Common myeloid progenitor, CD34-positive (primary cell): ENCODE measurements around the gene LIMCH1.
A peak's percentile ranks its signal among the peaks of the same experiment; 100 is the strongest.

Source experiments
- CTCF ChIA-PET: fragments of 350-600 bp; sonication (Branson Sonifier 250); formaldehyde crosslinking; loops from one replicate; lab custom pipeline; 2021; ENCODE audit warnings: antibody characterized with exemption; lab: Charles Lee
- POLR2A ChIA-PET: fragments of 350-600 bp; sonication (Branson Sonifier 250); formaldehyde crosslinking; loops from one replicate; lab custom pipeline; 2021; ENCODE audit warnings: antibody characterized with exemption; lab: Charles Lee
- DNase-seq, 3 donors: peaks; one replicate each; pipeline versions ENCODE4 v3.0.0 to v3.0.0-alpha.2; 2013
- H3K27ac ChIP-seq, 2 experiments: 1 replicate in 1 of 2; 2 replicates in 1 of 2; pipeline ENCODE4 v1.7.0; 2013; ENCODE audit warnings: inconsistent platforms in 2 of 2, low read length in 2 of 2, mild to moderate bottlenecking in 2 of 2, low read depth in 1 of 2, moderate library complexity in 1 of 2; ENCODE audit not compliant: severe bottlenecking in 2 of 2, insufficient read depth in 1 of 2, poor library complexity in 1 of 2
- H3K27me3 ChIP-seq, 5 experiments: replicated peaks in 2 of 5; 1 replicate in 3 of 5; 2 replicates in 2 of 5; pipeline versions ENCODE4 v1.6.1 to v1.7.0; 2013; ENCODE audit warnings: low read length in 4 of 5, mild to moderate bottlenecking in 2 of 5, moderate library complexity in 2 of 5, inconsistent platforms in 1 of 5; ENCODE audit not compliant: insufficient read depth in 5 of 5, control insufficient read depth in 4 of 5
- H3K36me3 ChIP-seq, 4 experiments: 1 replicate in 2 of 4; 2 replicates in 2 of 4; pipeline versions ENCODE4 v1.6.1 to v1.7.0; 2013; ENCODE audit warnings: low read length in 3 of 4, control low read depth in 1 of 4, mild to moderate bottlenecking in 1 of 4; ENCODE audit not compliant: control insufficient read depth in 4 of 4, insufficient read depth in 4 of 4
- H3K4me1 ChIP-seq, 4 experiments: 1 replicate in 3 of 4; 2 replicates in 1 of 4; pipeline versions ENCODE4 v1.6.1 to v1.7.1; 2013; ENCODE audit warnings: low read length in 3 of 4, mild to moderate bottlenecking in 3 of 4, control low read depth in 1 of 4, inconsistent platforms in 1 of 4, moderate library complexity in 1 of 4; ENCODE audit not compliant: control insufficient read depth in 4 of 4, insufficient read depth in 4 of 4; ENCODE audit errors: control extremely low read depth in 1 of 4
- H3K4me3 ChIP-seq, 7 experiments: 1 replicate in 4 of 7; 2 replicates in 3 of 7; pipeline versions ENCODE4 v1.5.1 to v1.7.0; 2013; ENCODE audit warnings: mild to moderate bottlenecking in 7 of 7, low read length in 6 of 7, moderate library complexity in 6 of 7, inconsistent platforms in 2 of 7, low read depth in 2 of 7, control low read depth in 1 of 7; ENCODE audit not compliant: insufficient read depth in 4 of 7, control insufficient read depth in 1 of 7; ENCODE audit errors: extremely low read depth in 1 of 7
- H3K9me3 ChIP-seq, 5 experiments: 1 replicate in 4 of 5; 2 replicates in 1 of 5; pipeline versions ENCODE4 v1.6.1 to v1.7.1; 2013; ENCODE audit warnings: low read length in 4 of 5, mild to moderate bottlenecking in 2 of 5, inconsistent platforms in 1 of 5, low read depth in 1 of 5, moderate library complexity in 1 of 5; ENCODE audit not compliant: control insufficient read depth in 4 of 5, insufficient read depth in 2 of 5; ENCODE audit errors: control extremely low read depth in 1 of 5
- WGBS: methylation state at CpG from one replicate; pipeline ENCODE4 v1.1.5; 2013; ENCODE audit not compliant: insufficient coverage; 5-methylcytosine and 5-hydroxymethylcytosine counted together

Gene LIMCH1

GRCh38 chr4:41514766-41515481 lies 23.0 kb upstream of the LIMCH1 start:
- CTCF ChIA-PET, result interaction anchor here (1.5 kb wide), 1 partner anchor 34 kb away, joined by 3 read pairs; no protein-coding TSS in a partner anchor
- Histone ChIP-seq H3K4me3 (no peak overlapping the region), H3K36me3 (no peaks in the 10 kb centered on the region), H3K27me3 (no peaks in the 10 kb centered on the region), H3K4me1 (peaks cover 0 to 8% (median 2%) of the 10 kb centered on the region in 4 experiments), H3K9me3 (no peaks in the 10 kb centered on the region), H3K27ac (no peak overlapping the region)
- POLR2A ChIA-PET, result no interaction called here
- 97% methylated on average over 11 of the region's 14 CpGs for WGBS
- DNase-seq, result no peak

- CTCF ChIA-PET, result no interaction called here
- H3K36me3 ChIP-seq, result no peaks in the 10 kb centered on the region
Measured at GRCh38 chr4:41517121-41517520, 20.8 kb upstream of the LIMCH1 start.

GRCh38 chr4:41517747-41518146 lies 20.2 kb upstream of the LIMCH1 start:
- POLR2A ChIA-PET, result no interaction called here
- Histone ChIP-seq H3K27me3 (no peaks in the 10 kb centered on the region), H3K4me3 (no peak overlapping the region), H3K27ac (no peak overlapping the region), H3K4me1 (peaks cover 0 to 3% (median 1%) of the 10 kb centered on the region in 4 experiments), H3K9me3 (no peaks in the 10 kb centered on the region), H3K36me3 (no peaks in the 10 kb centered on the region)
- CTCF ChIA-PET, result no interaction called here
- DNase-seq, result no peak
- no CpG with 5 or more reads among the region's 1 CpG for WGBS

More at GRCh38 chr4:41517121-41517520, 20.8 kb upstream of the LIMCH1 start:
- WGBS, result 92% methylated on average over 2 of the region's 4 CpGs
- Histone ChIP-seq H3K4me3 (no peak overlapping the region), H3K4me1 (peaks cover 0 to 8% (median 4%) of the 10 kb centered on the region in 4 experiments), H3K9me3 (no peaks in the 10 kb centered on the region), H3K27me3 (no peaks in the 10 kb centered on the region), H3K27ac (no peak overlapping the region)
- no peak for DNase-seq
- POLR2A ChIA-PET, result no interaction called here

- ChIA-PET POLR2A (no interaction called here), CTCF (interaction anchor here (1.3 kb wide), 1 partner anchor 19 kb away, joined by 3 read pairs; no protein-coding TSS in a partner anchor)
- WGBS, result 100% methylated on average over 2 of the region's 4 CpGs
- Histone ChIP-seq H3K36me3 (no peaks in the 10 kb centered on the region), H3K4me1 (peaks cover 0 to 3% (median 0%) of the 10 kb centered on the region in 4 experiments), H3K9me3 (no peaks in the 10 kb centered on the region), H3K4me3 (no peak overlapping the region), H3K27ac (no peak overlapping the region), H3K27me3 (no peaks in the 10 kb centered on the region)
- DNase-seq, result no peak
Measured at GRCh38 chr4:41524425-41524824, 13.5 kb upstream of the LIMCH1 start.

GRCh38 chr4:41525129-41525528 lies 12.8 kb upstream of the LIMCH1 start:
- Histone ChIP-seq H3K9me3 (no peaks in the 10 kb centered on the region), H3K36me3 (no peaks in the 10 kb centered on the region), H3K27ac (no peak overlapping the region), H3K4me3 (no peak overlapping the region), H3K4me1 (peaks cover 0 to 3% (median 0%) of the 10 kb centered on the region in 4 experiments), H3K27me3 (no peaks in the 10 kb centered on the region)
- DNase-seq, result peak in 1 of 3 donors; percentile 18
- 94% methylated on average over 11 of the region's 11 CpGs for WGBS
- ChIA-PET POLR2A (no interaction called here), CTCF (interaction anchor here (1.3 to 1.5 kb wide), 2 partner anchors 18 to 119 kb away, joined by 3 to 5 read pairs; no protein-coding TSS in a partner anchor)

GRCh38 chr4:41526628-41527027 lies 11.3 kb upstream of the LIMCH1 start:
- ChIA-PET POLR2A (no interaction called here), CTCF (no interaction called here)
- no peaks in the 10 kb centered on the region for H3K4me1 ChIP-seq
- H3K4me3 ChIP-seq, result no peak overlapping the region
- 100% methylated on average over 2 of the region's 2 CpGs for WGBS
- no peaks in the 10 kb centered on the region for H3K27me3 ChIP-seq
- no peak for DNase-seq
- no peak overlapping the region for H3K27ac ChIP-seq
- H3K9me3 ChIP-seq, result no peaks in the 10 kb centered on the region
- no peaks in the 10 kb centered on the region for H3K36me3 ChIP-seq

- POLR2A ChIA-PET, result no interaction called here
- no peaks in the 10 kb centered on the region for H3K9me3 ChIP-seq
- WGBS, result 30% methylated on average over 4 of the region's 6 CpGs
- H3K4me3 ChIP-seq, result no peak overlapping the region
- DNase-seq, result no peak
- no peaks in the 10 kb centered on the region for H3K4me1 ChIP-seq
- no peak overlapping the region for H3K27ac ChIP-seq
- H3K27me3 ChIP-seq, result no peaks in the 10 kb centered on the region
- CTCF ChIA-PET, result no interaction called here
- no peaks in the 10 kb centered on the region for H3K36me3 ChIP-seq
Measured at GRCh38 chr4:41528512-41529205, 9.3 kb upstream of the LIMCH1 start.
